Measurements from ENCODE around the gene TKFC. TPM values are rescaled to one million over a fixed set of nuclear protein-coding genes. Genes with fewer than 3 reads are reported as not detected.
A peak's percentile ranks its signal among the peaks of the same experiment; 100 is the strongest.
"Not testable (repeated sequence)": the region's sequence is repeated elsewhere in the genome, so short reads cannot be mapped to it uniquely, and the experiment has no call there.

Gene TKFC
- total RNA-seq, 2 donors from 2014 or later = 16.1 to 18.0 TPM

GRCh38 chr11:61361237-61361740 is 28.3 kb downstream of the TKFC start:
- intact Hi-C loops (cut with DNase I) = no loop called here

DNA sequence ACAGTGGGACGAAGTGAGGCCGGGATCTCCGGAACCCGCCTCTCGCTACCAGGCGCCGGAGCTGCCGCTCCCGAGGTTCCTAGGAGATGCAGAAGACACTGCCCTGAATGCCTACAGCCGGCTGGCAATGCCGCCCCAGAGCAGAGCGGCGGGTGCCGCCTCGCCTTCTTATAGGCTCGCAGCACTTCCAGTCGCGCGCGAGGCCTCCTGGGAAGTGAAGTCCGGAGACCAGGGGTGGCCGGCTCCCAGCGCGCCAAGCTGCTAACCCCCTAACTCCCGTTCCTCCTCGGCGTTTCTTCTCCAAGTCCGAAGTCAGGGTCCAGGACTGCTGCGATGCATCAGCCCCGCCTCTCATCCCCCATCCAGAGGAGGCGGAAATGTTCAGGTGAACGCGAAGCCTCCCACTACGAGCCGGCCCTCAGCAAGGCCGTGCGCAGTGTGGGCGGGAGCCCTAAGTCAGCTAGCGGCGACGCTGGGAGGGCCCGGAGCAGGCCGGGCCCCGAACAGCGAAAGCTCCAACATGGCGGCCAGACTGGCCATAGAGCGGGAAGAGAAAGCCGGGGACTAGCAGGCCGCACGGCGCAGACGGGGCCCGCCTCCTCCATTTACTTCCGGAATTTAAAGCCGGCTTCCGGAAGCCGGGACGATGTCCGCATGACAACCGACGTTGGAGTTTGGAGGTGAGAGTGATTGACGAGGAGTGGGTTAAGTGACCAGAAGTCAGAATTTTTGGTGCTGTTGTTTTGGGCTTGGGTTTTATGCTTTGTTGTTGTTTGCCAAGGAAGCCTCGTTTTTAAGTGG is 28.9 kb downstream of the TKFC start, which contains the start of the genes CYB561A3 and TMEM138:
TSS of gene CYB561A3 (minus strand) at position 142 of the 801 bp plus-strand sequence. CDS start 5,169 bp downstream, outside the sequence.
TSS of gene TMEM138 (plus strand) at position 634 of the 801 bp plus-strand sequence. CDS start 2,017 bp downstream, outside the sequence.
- ATAC-seq (peak; percentile 97 to 98), DNase-seq (peak; percentile 94)
- intact Hi-C loops (cut with DNase I) = no loop called here

More at GRCh38 chr11:61361237-61361740, 28.3 kb downstream of the TKFC start:
- DNase-seq = no peak
- ATAC-seq = no peak

- ATAC-seq (peak in 1 of 2 donors; percentile 7), DNase-seq (no peak)
- intact Hi-C loops (cut with DNase I) = no loop called here
These were observed 29.5 kb downstream of the TKFC start for GRCh38 chr11:61362542-61362875.

DNA sequence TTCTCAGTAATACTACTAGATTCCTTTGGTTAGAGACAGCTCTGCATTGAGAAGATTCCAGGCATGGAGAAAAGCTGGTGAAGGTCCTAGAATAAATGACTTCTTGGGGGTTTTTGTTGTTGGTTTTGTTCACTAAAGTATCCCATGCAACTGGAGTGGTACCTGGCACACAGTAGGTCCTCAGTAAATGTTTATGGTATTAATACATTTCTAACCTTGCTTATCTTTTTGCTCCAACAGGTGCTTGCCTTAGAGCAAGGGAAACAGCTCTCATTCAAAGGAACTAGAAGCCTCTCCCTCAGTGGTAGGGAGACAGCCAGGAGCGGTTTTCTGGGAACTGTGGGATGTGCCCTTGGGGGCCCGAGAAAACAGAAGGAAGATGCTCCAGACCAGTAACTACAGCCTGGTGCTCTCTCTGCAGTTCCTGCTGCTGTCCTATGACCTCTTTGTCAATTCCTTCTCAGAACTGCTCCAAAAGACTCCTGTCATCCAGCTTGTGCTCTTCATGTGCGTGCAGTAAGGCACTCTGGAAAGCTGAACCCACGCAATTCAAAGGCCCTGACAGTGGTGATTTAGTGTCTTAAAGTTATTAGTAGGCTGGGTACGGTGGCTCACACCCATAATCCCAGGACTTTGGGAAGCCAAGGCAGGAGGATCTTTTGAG is 31.1 kb downstream of the TKFC start:
- ATAC-seq (no peak), DNase-seq (no peak)
- intact Hi-C loops (cut with DNase I) = no loop called here

DNA sequence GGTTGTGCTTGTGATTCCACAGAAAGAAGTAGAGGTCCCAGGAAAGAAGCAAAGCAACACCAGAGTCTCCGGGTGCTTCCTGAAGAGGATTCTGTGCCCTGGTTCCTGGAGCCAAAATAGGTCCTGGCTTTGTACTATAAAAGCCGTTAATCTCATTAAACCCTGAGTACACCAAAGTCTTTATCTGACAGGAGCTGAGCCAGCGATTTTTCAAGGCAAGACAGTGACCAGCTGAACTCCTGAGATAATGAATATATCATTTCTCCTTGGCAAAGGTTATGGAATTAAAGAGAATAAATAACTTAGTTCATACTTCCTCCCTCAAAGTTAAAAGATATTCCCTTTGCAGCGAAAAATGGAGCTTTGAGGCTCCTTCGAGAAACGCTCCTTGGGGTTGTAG is 34.4 kb downstream of the TKFC start:
- DNase-seq (no peak), ATAC-seq (no peak)
- intact Hi-C loops (cut with DNase I) = no loop called here

DNA sequence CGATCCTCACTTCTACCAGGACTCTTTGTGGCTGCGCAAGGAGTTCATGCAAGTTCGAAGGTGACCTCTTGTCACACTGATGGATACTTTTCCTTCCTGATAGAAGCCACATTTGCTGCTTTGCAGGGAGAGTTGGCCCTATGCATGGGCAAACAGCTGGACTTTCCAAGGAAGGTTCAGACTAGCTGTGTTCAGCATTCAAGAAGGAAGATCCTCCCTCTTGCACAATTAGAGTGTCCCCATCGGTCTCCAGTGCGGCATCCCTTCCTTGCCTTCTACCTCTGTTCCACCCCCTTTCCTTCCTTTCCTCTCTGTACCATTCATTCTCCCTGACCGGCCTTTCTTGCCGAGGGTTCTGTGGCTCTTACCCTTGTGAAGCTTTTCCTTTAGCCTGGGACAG is 35.6 kb downstream of the TKFC start:
- DNase-seq (no peak), ATAC-seq (no peak)
- intact Hi-C loops (cut with DNase I) = no loop called here

GRCh38 chr11:61369372-61370348 is 36.6 kb downstream of the TKFC start:
- intact Hi-C loops (cut with DNase I) = no loop called here
- peak; percentile 47 for DNase-seq
- ATAC-seq = peak; percentile 93 to 96

- ATAC-seq (no peak), DNase-seq (no peak)
- intact Hi-C loops (cut with DNase I) = no loop called here
These were observed 37.4 kb downstream of the TKFC start for GRCh38 chr11:61370349-61371005.

DNA sequence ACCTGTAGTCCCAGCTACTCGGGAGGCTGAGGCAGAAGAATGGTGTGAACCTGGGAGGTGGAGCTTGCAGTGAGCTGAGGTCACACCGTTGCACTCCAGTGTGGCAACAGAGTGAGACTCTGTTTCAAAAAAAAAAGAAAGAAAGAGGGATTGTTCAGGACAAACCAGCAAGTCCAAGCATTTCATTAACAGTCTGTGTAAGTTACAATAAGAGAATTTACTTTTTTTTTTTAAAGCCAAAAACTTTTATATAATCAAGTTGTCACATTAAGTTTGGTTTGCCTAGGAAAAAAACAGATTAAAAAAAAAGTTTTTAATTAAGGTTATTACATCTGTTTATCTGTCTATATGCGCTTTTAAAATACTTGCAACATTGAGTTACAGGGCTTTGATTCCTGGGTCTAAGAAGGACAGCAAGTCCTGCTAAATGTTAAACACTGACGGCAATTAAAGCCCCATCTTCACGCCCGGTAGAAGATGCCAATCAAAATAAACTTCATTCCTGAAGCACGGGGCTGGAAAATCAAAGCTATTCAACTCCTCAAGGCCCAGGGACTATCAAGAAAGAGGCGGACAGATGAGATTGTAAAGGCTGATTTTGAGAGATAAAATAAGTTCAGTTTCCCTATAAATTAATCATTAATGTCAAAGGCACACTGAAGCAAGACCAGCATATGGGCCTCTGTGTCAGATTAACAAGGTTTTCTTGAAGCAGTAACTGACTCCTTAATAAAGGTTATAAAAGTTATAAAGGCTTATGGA is 39.8 kb downstream of the TKFC start:
- DNase-seq = no peak
- no peak for ATAC-seq
- intact Hi-C loops (cut with DNase I) = no loop called here

GRCh38 chr11:61375761-61376108 is 42.7 kb downstream of the TKFC start:
- intact Hi-C loops (cut with DNase I) = no loop called here
- ATAC-seq = no peak
- DNase-seq = no peak

- DNase-seq (no peak), ATAC-seq (no peak)
- intact Hi-C loops (cut with DNase I) = no loop called here
These were observed 44.6 kb downstream of the TKFC start for GRCh38 chr11:61377461-61378160.

DNA sequence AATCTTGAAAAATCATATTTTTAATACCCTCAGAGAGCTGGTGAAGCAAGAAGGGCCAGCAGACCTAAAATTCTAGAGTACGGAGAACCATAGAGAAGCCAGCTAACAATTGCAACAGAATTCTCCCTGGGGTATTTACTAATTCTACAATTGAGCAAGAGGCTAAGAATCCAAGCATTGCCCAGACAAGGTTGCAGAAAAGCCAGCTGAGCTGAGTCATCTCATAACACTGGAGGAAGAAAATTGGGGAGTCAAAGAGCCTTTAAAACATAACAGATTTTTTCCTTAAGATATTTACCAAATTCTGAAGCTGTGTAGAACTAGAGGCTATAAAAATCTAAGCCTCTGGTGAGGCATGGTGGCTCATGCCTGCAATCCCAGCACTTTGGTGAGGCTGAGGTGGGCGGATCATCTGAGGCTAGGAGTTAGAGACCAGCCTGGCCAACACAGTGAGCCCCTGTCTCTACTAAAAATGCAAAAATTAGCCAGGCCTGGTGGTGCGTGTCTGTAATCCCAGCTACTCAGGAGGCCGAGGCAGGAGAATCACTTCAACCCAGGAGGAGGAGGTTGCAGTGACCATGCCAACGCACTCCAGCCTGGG is 45.8 kb downstream of the TKFC start:
- intact Hi-C loops (cut with DNase I) = no loop called here
- peak; percentile 96 for ATAC-seq
- peak; percentile 43 for DNase-seq

DNA sequence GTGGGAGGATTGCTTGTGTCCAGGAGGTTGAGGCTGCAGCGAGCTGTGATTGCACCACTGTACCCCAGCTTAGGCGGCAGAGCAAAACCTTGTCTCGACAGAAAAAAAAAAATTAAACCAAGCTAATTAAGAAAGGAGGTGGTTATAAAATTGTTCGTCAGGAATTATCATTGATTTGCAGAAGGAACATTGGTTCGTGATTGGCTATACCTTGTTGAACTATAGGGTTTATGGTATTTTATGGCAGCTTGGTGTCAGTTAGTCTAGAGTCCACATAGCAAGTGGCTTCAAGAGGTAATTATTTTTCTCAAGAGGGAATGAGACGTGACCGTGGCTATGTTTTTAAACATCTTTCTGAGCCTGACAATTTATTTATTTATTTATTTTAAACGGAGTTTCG is 47.9 kb downstream of the TKFC start:
- intact Hi-C loops (cut with DNase I) = no loop called here
- ATAC-seq = no peak
- no peak for DNase-seq

DNA sequence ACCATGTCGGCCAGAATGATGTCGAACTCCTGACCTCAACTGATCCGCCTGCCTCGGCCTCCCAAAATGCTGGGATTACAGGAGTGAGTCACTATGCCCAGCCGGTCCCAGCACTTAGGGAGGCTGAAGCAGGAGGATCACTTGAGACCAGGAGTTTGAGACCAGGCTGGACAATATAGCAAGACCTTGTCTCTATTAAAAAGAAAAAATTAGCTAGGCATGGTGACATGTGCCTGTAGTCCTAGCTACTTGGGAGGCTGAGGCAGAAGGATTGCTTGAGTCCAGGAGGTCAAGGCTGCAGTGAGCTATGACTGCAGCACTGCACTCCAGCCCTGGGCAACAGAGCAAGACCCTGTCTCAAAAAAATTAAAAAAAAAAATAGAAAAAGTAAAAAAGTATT is 50.8 kb downstream of the TKFC start:
- ATAC-seq; DNase-seq; intact Hi-C loops (cut with DNase I): not testable (repeated sequence)

- intact Hi-C loops (cut with DNase I) = loop anchor here (1.0 to 5.0 kb wide), 3 partner anchors 47 to 127 kb away; no protein-coding TSS in a partner anchor
- DNase-seq (no peak), ATAC-seq (peak in 1 of 2 donors; percentile 13)
These were observed 51.5 kb downstream of the TKFC start for GRCh38 chr11:61384271-61385242.

DNA sequence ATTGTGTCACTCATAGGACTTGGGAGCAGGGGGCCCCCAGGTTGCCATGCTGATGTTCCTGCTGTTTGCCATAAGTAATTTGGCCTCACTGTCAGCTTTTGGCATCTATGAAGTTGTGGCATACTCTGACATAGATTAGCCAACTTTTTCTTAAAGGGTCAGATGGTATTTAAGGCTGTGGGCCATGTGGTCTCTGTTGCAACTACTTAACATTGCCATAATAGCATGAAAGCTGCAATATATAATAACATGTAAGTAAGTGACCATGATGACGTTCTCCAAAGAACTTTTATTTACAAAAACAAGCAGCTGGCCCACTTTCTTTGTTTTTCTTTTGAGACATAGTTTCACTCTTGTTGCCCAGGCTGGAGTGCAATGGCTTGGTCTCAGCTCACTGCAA is 57.1 kb downstream of the TKFC start:
- no peak for ATAC-seq
- intact Hi-C loops (cut with DNase I) = no loop called here
- no peak for DNase-seq
